ENCODE data around the gene EVL.

EVL gene

GRCh38 chr14:100067481-100067880 is 2.3 kb downstream of the EVL start:
- DNase-seq, result no peak

- no peak for DNase-seq
Measured at GRCh38 chr14:100067971-100068959, 3.0 kb downstream of the EVL start.

- DNase-seq, result no peak
Measured at GRCh38 chr14:100069161-100069800, 4.1 kb downstream of the EVL start.

GRCh38 chr14:100070310-100070709 is 5.1 kb downstream of the EVL start:
- DNase-seq, result no peak

- no peak for DNase-seq
Measured at GRCh38 chr14:100071545-100071944, 6.3 kb downstream of the EVL start.

GRCh38 chr14:100072783-100073346 is 7.6 kb downstream of the EVL start:
- DNase-seq, result no peak

GRCh38 chr14:100073576-100074430 is 8.6 kb downstream of the EVL start:
- no peak for DNase-seq

- no peak for DNase-seq
Measured at GRCh38 chr14:100074431-100075100, 9.3 kb downstream of the EVL start.

- no peak for DNase-seq
Measured at GRCh38 chr14:100075681-100076080, 10.5 kb downstream of the EVL start.

- no peak for DNase-seq
Measured at GRCh38 chr14:100076133-100076532, 10.9 kb downstream of the EVL start.

- no peak for DNase-seq
Measured at GRCh38 chr14:100076606-100077005, 11.4 kb downstream of the EVL start.

- DNase-seq, result no peak
Measured at GRCh38 chr14:100077441-100077840, 12.2 kb downstream of the EVL start.

- no peak for DNase-seq
Measured at GRCh38 chr14:100078216-100078803, 13.1 kb downstream of the EVL start.

- no peak for DNase-seq
Measured at GRCh38 chr14:100078997-100079725, 13.9 kb downstream of the EVL start.

GRCh38 chr14:100079726-100080005 is 14.4 kb downstream of the EVL start:
- DNase-seq, result no peak

GRCh38 chr14:100080206-100080605 is 15.0 kb downstream of the EVL start:
- no peak for DNase-seq

GRCh38 chr14:100081997-100082625 is 16.9 kb downstream of the EVL start:
- no peak for DNase-seq

- no peak for DNase-seq
Measured at GRCh38 chr14:100082723-100083122, 17.5 kb downstream of the EVL start.

- DNase-seq, result no peak
Measured at GRCh38 chr14:100083706-100084105, 18.5 kb downstream of the EVL start.

- DNase-seq, result no peak
Measured at GRCh38 chr14:100084591-100084990, 19.4 kb downstream of the EVL start.

GRCh38 chr14:100085462-100085861 is 20.2 kb downstream of the EVL start:
- DNase-seq, result no peak

Measured in NCI-H1930 (cell line).